ENCODE data around the gene FCN2. TPM values are rescaled to one million over a fixed set of nuclear protein-coding genes. Genes with fewer than 3 reads are reported as not detected.

Gene FCN2
- total and polyA plus RNA-seq, 2 of the 4 experiments (the other 2 are of a cell fraction): not detected

GRCh38 chr9:134929193-134930158 lies 48.9 kb downstream of the FCN2 start:
- no peak overlapping the region for H3K4me3 ChIP-seq (ENCODE audit: insufficient read depth, low read depth, low read length)
- no peak for ATAC-seq (ENCODE audit: low read depth)
- H3K9me3 ChIP-seq (ENCODE audit: control insufficient read depth, insufficient read depth, low read length): no peaks in the 10 kb centered on the region
- H3K4me1 ChIP-seq (ENCODE audit: control insufficient read depth, insufficient read depth, low read length): no peaks in the 10 kb centered on the region
- DNase-seq: no peak
- no peak overlapping the region for H2BK20ac ChIP-seq (ENCODE audit: low read depth, low read length)
- no peak for TF ChIP-seq USF2 (IDR thresholded peaks at IDR 0.05; ENCODE audit: low read depth, low read length)
- no peak for TF ChIP-seq SMC3 (IDR thresholded peaks at IDR 0.05; ENCODE audit: low read depth, low read length)
- no peak overlapping the region for H2BK15ac ChIP-seq (ENCODE audit: low read depth, low read length)
- no peak overlapping the region for H3K56ac ChIP-seq (ENCODE audit: extremely low read depth, insufficient read depth, low read length)
- intact Hi-C loops (cut with micrococcal nuclease): no loop called here
- H3K9me1 ChIP-seq (ENCODE audit: insufficient read depth, low read length): no peaks in the 10 kb centered on the region
- H2AK9ac ChIP-seq (replicated peaks; ENCODE audit: low read depth, low read length, poor library complexity): no peak overlapping the region
- no peak overlapping the region for H3K4me2 ChIP-seq (ENCODE audit: low read depth, low read length)
- no peaks in the 10 kb centered on the region for H3K36me3 ChIP-seq (ENCODE audit: control insufficient read depth, insufficient read depth, low read length)
- no peak overlapping the region for H4K5ac ChIP-seq (ENCODE audit: low read depth, low read length)
- 73% methylated on average over 3 of the region's 13 CpGs; no CpG with 5 or more reads in 1 of the 2 experiments for WGBS, 2 experiments (ENCODE audit: extremely low coverage in 2 of 2, insufficient read length in 1 of 2)
- dilution Hi-C loops (cut with HindIII; ENCODE audit: low sequenced_read_pairs, unreplicated experiment): no loop called here
- no peak overlapping the region for H2BK120ac ChIP-seq (ENCODE audit: low read depth, low read length)
- H4K8ac ChIP-seq (ENCODE audit: low read depth in 2 of 2, low read length in 2 of 2): no peak overlapping the region
- in situ Hi-C loops (cut with MboI; ENCODE audit: low sequenced_read_pairs): no loop called here
- ChIA-PET CTCF (no interaction called here), POLR2A (ENCODE audit: unreplicated experiment) (no interaction called here)
- H2AK5ac ChIP-seq (ENCODE audit: low read depth, low read length): no peak overlapping the region
- H3K27me3 ChIP-seq (ENCODE audit: control insufficient read depth, insufficient read depth, low read length): peaks cover 28% of the 10 kb centered on the region; the same call in 1 of the 2 replicates
- H4K20me1 ChIP-seq (ENCODE audit: insufficient read depth, low read length): no peaks in the 10 kb centered on the region
- H3K4ac ChIP-seq (ENCODE audit: low read depth, low read length): no peak overlapping the region
- BruUV-seq (replicated peaks): no TSS peak
- no peak overlapping the region for H3K9ac ChIP-seq (ENCODE audit: low read depth, low read length)
- no peak overlapping the region for H3K14ac ChIP-seq (replicated peaks; ENCODE audit: low read depth, low read length)
- H3K27ac ChIP-seq (ENCODE audit: insufficient read depth, low read length): no peak overlapping the region
- H2AFZ ChIP-seq (replicated peaks; ENCODE audit: low read length, poor library complexity): no peak overlapping the region
- no peak overlapping the region for H3K23ac ChIP-seq (ENCODE audit: low read depth, low read length)
- H4K91ac ChIP-seq (ENCODE audit: insufficient read depth, low read depth, low read length): no peak overlapping the region
- no peak overlapping the region for H3K18ac ChIP-seq (ENCODE audit: low read depth, low read length)
- no peak overlapping the region for H2BK5ac ChIP-seq (ENCODE audit: low read depth, low read length, poor library complexity, severe bottlenecking)
- H3K79me1 ChIP-seq (ENCODE audit: low read depth in 1 of 2, low read length in 2 of 2): no peaks in the 10 kb centered on the region

All from IMR-90 (cell line).